MM.1S (cell line): ENCODE results near the gene GFOD1.

Source experiments
- EZH2 ChIP-seq: fragments of 300-600 bp; sonication (generic); optimal IDR thresholded peaks from 2 replicates; pipeline ENCODE3; 2017; ENCODE audit warnings: low read depth, mild to moderate bottlenecking, antibody characterized with exemption, low read length, mixed read lengths
- TF ChIP-seq, protein P1 (sequence below): fragments of 300-600 bp; sonication (generic); IDR thresholded peaks from 2 replicates; pipeline ENCODE4 v1.5.1; 2016; ENCODE audit warnings: antibody characterized with exemption, low read length, mixed read lengths

DNA sequence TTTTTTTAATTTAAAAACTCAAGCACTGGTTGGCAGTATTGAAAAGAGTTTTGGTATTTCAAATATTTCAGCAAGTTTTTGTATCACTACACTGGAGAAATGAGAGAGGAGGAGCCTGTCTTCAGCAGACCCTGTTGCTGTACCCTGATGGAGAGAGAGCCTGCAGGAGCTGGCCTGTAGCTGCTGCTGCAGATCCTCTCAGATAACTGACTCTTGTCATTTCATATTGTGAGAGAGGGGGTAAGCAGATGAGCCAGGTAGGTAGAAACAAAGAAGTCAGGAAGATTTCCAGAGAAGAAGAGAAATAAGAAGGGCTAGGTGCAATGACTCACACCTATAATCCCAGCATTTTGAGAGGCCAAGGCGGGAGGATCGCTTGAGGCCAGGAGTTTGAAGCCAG, 94.9 kb downstream of the GFOD1 start:
- no peak for TF ChIP-seq EZH2
- TF ChIP-seq, protein P1, sequence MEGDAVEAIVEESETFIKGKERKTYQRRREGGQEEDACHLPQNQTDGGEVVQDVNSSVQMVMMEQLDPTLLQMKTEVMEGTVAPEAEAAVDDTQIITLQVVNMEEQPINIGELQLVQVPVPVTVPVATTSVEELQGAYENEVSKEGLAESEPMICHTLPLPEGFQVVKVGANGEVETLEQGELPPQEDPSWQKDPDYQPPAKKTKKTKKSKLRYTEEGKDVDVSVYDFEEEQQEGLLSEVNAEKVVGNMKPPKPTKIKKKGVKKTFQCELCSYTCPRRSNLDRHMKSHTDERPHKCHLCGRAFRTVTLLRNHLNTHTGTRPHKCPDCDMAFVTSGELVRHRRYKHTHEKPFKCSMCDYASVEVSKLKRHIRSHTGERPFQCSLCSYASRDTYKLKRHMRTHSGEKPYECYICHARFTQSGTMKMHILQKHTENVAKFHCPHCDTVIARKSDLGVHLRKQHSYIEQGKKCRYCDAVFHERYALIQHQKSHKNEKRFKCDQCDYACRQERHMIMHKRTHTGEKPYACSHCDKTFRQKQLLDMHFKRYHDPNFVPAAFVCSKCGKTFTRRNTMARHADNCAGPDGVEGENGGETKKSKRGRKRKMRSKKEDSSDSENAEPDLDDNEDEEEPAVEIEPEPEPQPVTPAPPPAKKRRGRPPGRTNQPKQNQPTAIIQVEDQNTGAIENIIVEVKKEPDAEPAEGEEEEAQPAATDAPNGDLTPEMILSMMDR: no peak
